LNCAP (cell line): ENCODE data around the gene OR8K5.

Experiments used
- TF ChIP-seq, protein P1 (sequence below): fragments of 450-650 bp; IDR thresholded peaks from 2 replicates; pipeline ENCODE4 v1.5.1; 2017; ENCODE audit warnings: mild to moderate bottlenecking

Gene OR8K5

GRCh38 chr11:56172256-56172830 is 12.2 kb upstream of the OR8K5 start:
- TF ChIP-seq, protein P1, sequence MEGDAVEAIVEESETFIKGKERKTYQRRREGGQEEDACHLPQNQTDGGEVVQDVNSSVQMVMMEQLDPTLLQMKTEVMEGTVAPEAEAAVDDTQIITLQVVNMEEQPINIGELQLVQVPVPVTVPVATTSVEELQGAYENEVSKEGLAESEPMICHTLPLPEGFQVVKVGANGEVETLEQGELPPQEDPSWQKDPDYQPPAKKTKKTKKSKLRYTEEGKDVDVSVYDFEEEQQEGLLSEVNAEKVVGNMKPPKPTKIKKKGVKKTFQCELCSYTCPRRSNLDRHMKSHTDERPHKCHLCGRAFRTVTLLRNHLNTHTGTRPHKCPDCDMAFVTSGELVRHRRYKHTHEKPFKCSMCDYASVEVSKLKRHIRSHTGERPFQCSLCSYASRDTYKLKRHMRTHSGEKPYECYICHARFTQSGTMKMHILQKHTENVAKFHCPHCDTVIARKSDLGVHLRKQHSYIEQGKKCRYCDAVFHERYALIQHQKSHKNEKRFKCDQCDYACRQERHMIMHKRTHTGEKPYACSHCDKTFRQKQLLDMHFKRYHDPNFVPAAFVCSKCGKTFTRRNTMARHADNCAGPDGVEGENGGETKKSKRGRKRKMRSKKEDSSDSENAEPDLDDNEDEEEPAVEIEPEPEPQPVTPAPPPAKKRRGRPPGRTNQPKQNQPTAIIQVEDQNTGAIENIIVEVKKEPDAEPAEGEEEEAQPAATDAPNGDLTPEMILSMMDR: no peak

DNA sequence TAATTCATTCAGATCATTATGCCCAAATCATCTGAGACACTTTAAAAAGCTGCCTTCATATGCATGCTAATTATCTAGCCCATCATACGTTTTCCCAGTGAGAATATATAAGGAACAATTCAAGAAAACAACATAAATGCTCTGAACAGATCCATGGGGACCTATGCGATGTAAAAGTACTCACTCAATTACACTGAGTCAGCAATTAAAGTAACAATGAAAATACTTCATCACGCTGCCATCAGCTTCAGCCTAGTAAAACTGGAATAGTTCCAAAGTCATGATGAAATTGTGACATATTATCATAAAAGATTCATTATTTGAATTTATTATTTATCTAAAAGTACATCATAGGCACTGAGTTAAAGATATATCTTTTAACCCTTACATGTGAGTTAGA is 3.7 kb upstream of the OR8K5 start:
- TF ChIP-seq, protein P1: no peak

- TF ChIP-seq, protein P1: no peak
These were observed 7.8 kb downstream of the OR8K5 start for GRCh38 chr11:56152333-56152732.

- TF ChIP-seq, protein P1: no peak
These were observed 8.7 kb downstream of the OR8K5 start for GRCh38 chr11:56151376-56151775.

DNA sequence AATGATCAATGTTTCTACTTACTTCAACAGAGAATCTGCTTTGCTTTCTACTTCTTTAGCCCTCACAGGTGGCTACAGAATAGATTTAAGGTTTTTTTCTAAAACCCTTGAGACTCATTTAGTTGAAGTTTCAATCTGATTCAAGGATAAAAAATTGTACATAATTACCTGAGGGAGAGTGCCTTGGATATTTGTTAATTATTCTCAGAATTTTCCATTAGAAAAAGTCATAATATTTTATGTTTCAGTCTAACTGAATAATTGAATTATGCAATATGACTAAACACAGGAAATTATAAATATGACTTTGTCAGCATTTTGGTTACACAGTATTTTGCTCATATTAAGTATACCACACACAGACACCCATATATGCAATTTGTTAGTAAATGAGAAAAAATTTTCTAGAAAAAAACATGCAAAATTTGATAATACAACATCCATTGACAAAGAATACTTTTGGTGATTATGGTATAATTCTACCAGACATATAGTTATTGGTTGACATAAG is 19.9 kb downstream of the OR8K5 start, which contains the start of gene OR8J3:
TSS of gene OR8J3 (minus strand) at position 51 of the 511 bp plus-strand sequence. CDS start 2,483 bp downstream, outside the sequence.
- TF ChIP-seq, protein P1: no peak

DNA sequence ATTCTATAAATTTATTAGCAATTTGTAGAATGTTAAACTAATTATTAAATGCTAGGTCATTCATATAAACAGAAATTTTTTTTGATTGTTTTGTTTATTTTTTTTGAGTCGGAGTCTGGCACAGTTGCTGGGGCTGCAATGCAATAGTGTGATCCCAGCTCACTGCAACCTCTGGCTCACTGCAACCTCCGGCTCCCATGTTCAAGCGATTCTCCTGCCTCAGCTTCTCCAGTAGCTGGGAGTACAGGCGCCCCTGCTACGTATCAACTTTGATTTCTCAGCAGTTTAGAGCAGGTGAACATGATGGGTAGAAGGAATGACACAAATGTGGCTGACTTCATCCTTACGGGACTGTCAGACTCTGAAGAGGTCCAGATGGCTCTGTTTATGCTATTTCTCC is 38.0 kb downstream of the OR8K5 start, which contains the start of gene OR8H3:
TSS of gene OR8H3 (plus strand) at position 301 of the 400 bp plus-strand sequence. CDS start at position 301, 0 bp downstream.
- TF ChIP-seq, protein P1: no peak
